MM.1S (cell line): Measurements from ENCODE around the gene SP100.

Experiments used
- DNase-seq: peaks from one replicate; pipeline ENCODE4 v3.0.0-alpha.2; 2015
- H2AFZ ChIP-seq: fragments of 300-600 bp; sonication (generic); 2 replicates; pipeline ENCODE4 v1.6.0; 2016; ENCODE audit warnings: antibody characterized with exemption, low read length
- H3F3A ChIP-seq: fragments of 300-600 bp; sonication (generic); 2 replicates; pipeline ENCODE4 v1.6.1; 2016; ENCODE audit warnings: mild to moderate bottlenecking, antibody characterized with exemption, low read length, moderate library complexity, mixed read lengths; ENCODE audit not compliant: insufficient read depth
- H3K27ac ChIP-seq: fragments of 300-600 bp; sonication (generic); 2 replicates; pipeline ENCODE4 v1.5.1; 2016; ENCODE audit warnings: mild to moderate bottlenecking, low read length
- H3K27me3 ChIP-seq: fragments of 300-600 bp; sonication (generic); replicated peaks from 2 replicates; pipeline ENCODE4 v1.6.0; 2016; ENCODE audit warnings: low read length; ENCODE audit not compliant: insufficient read depth
- H3K36me3 ChIP-seq: fragments of 300-600 bp; sonication (generic); replicated peaks from 2 replicates; pipeline ENCODE4 v1.6.1; 2016; ENCODE audit warnings: mild to moderate bottlenecking, low read length, mixed read lengths; ENCODE audit not compliant: insufficient read depth
- H3K4me1 ChIP-seq: fragments of 300-600 bp; sonication (generic); 2 replicates; pipeline ENCODE4 v1.6.1; 2016; ENCODE audit warnings: low read length, mixed read lengths
- H3K4me2 ChIP-seq: fragments of 300-600 bp; sonication (generic); 2 replicates; pipeline ENCODE4 v1.6.0; 2016; ENCODE audit warnings: low read depth, low read length
- H3K4me3 ChIP-seq: fragments of 300-600 bp; sonication (generic); 2 replicates; pipeline ENCODE4 v1.5.1; 2016; ENCODE audit warnings: low read length, mixed read lengths
- H3K79me2 ChIP-seq: fragments of 300-600 bp; sonication (generic); 2 replicates; pipeline ENCODE4 v1.6.1; 2016; ENCODE audit warnings: mixed run types, low read length, mixed read lengths
- H3K9ac ChIP-seq: fragments of 300-600 bp; sonication (generic); 2 replicates; pipeline ENCODE4 v1.6.1; 2016; ENCODE audit warnings: low read length, mixed read lengths
- H3K9me2 ChIP-seq: fragments of 300-600 bp; sonication (generic); replicated peaks from 2 replicates; pipeline ENCODE4 v1.6.1; 2016; ENCODE audit warnings: mild to moderate bottlenecking, low read length, mixed read lengths; ENCODE audit not compliant: insufficient read depth
- H3K9me3 ChIP-seq: fragments of 300-600 bp; sonication (generic); replicated peaks from 2 replicates; pipeline ENCODE4 v1.6.1; 2016; ENCODE audit warnings: mild to moderate bottlenecking, low read length, mixed read lengths; ENCODE audit not compliant: insufficient read depth
- H4K20me1 ChIP-seq: fragments of 300-600 bp; sonication (generic); 2 replicates; pipeline ENCODE4 v1.6.1; 2016; ENCODE audit warnings: mild to moderate bottlenecking, low read length, moderate library complexity, mixed read lengths; ENCODE audit not compliant: insufficient read depth
- EZH2 ChIP-seq: fragments of 300-600 bp; sonication (generic); optimal IDR thresholded peaks from 2 replicates; pipeline ENCODE3; 2017; ENCODE audit warnings: low read depth, mild to moderate bottlenecking, antibody characterized with exemption, low read length, mixed read lengths
- EZH2phosphoT487 ChIP-seq: fragments of 300-600 bp; sonication (generic); IDR thresholded peaks from 2 replicates; pipeline ENCODE4 v1.6.1; 2018; ENCODE audit warnings: antibody characterized with exemption, low read length
- TF ChIP-seq, protein P1 (sequence below): fragments of 300-600 bp; sonication (generic); IDR thresholded peaks from 2 replicates; pipeline ENCODE4 v1.5.1; 2016; ENCODE audit warnings: antibody characterized with exemption, low read length, mixed read lengths

The SP100 gene

DNA sequence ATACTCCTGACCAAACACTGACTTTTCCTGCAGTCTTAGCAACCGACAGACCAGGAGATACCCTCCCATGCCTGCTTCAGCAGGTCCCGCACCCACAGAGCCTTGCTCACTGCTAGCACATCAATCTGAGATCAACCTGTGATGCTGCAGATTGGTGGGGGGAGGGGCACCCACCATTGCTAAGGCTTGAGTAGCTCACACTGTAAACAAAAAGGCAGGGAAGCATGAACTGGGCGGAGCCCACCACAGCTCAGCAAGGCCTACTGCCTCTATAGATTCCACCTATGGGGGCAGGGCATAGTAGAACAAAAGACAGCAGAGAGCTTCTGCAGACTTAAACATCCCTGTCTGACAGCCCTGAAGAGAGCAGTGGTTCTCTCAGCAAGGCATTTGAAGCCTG, 109.7 kb downstream of the SP100 start:
- Histone ChIP-seq H3K79me2 (no peaks in the 10 kb centered on the region), H2AFZ (no peak overlapping the region), H3K4me3 (no peak overlapping the region), H3K9ac (no peak overlapping the region), H3K27ac (no peak overlapping the region), H3F3A (no peaks in the 10 kb centered on the region), H3K36me3 (no peaks in the 10 kb centered on the region), H3K4me2 (no peak overlapping the region), H3K9me3 (no peaks in the 10 kb centered on the region), H3K4me1 (no peaks in the 10 kb centered on the region), H4K20me1 (no peaks in the 10 kb centered on the region), H3K27me3 (no peaks in the 10 kb centered on the region), H3K9me2 (no peaks in the 10 kb centered on the region)
- TF ChIP-seq EZH2phosphoT487 = no peak
- TF ChIP-seq, protein P1, sequence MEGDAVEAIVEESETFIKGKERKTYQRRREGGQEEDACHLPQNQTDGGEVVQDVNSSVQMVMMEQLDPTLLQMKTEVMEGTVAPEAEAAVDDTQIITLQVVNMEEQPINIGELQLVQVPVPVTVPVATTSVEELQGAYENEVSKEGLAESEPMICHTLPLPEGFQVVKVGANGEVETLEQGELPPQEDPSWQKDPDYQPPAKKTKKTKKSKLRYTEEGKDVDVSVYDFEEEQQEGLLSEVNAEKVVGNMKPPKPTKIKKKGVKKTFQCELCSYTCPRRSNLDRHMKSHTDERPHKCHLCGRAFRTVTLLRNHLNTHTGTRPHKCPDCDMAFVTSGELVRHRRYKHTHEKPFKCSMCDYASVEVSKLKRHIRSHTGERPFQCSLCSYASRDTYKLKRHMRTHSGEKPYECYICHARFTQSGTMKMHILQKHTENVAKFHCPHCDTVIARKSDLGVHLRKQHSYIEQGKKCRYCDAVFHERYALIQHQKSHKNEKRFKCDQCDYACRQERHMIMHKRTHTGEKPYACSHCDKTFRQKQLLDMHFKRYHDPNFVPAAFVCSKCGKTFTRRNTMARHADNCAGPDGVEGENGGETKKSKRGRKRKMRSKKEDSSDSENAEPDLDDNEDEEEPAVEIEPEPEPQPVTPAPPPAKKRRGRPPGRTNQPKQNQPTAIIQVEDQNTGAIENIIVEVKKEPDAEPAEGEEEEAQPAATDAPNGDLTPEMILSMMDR = no peak
- no peak for TF ChIP-seq EZH2
- DNase-seq = no peak

DNA sequence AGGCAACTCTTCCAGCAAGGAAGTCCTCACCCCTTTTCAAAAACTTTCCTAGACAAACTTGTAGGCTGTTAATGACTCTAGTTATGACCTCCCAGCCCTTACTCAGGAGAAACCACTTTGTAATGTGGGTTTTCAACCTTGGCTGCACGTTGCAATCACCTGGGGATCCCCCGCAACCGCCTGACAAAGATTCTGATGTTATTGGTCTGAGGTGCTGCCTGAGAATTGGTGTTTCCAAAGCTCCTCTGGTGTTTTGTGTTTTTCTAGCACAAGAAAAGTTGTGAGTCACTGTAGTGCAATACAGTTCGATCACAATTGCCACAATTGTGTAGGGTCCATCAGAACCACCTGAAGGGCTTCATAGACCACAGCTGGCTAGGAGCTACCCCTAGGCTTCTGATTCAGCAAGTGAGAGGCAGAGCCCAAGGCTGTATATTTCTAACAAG, 121.6 kb downstream of the SP100 start:
- no peaks in the 10 kb centered on the region for H3F3A ChIP-seq
- no peak overlapping the region for H2AFZ ChIP-seq
- H3K9ac ChIP-seq = no peak overlapping the region
- H3K4me3 ChIP-seq = no peak overlapping the region
- H3K27me3 ChIP-seq = no peaks in the 10 kb centered on the region
- TF ChIP-seq EZH2 = no peak
- TF ChIP-seq EZH2phosphoT487 = no peak
- TF ChIP-seq, protein P1 = no peak
- no peaks in the 10 kb centered on the region for H3K9me3 ChIP-seq
- no peaks in the 10 kb centered on the region for H3K9me2 ChIP-seq
- no peak overlapping the region for H3K27ac ChIP-seq
- no peak overlapping the region for H3K4me2 ChIP-seq
- DNase-seq = no peak
- no peaks in the 10 kb centered on the region for H3K4me1 ChIP-seq
- H3K36me3 ChIP-seq = no peaks in the 10 kb centered on the region
- H4K20me1 ChIP-seq = no peaks in the 10 kb centered on the region
- no peaks in the 10 kb centered on the region for H3K79me2 ChIP-seq

DNA sequence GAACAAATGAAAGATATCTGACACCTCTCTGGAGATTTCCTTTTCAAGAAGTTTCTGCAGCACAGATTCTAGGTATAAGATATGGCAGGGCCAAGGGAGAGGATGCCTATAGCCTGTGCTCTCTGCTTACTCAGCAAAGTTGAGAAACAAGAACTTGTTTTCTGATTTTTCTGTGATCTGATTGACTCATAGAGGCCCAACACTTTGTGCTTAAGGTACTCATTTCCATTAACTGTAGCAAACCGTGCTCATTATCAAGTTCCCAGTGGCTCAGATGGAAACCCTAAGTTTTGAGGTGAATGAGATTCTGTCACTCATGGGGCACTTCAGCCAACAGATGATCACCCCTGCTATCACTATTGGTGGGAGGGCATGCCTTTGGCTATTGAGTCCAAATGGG, 124.3 kb downstream of the SP100 start:
- TF ChIP-seq EZH2phosphoT487 = no peak
- no peak for TF ChIP-seq EZH2
- TF ChIP-seq, protein P1 = no peak
- Histone ChIP-seq H3K27ac (no peak overlapping the region), H3K4me1 (no peaks in the 10 kb centered on the region), H3K4me2 (no peak overlapping the region), H3K27me3 (no peaks in the 10 kb centered on the region), H2AFZ (no peak overlapping the region), H3K9ac (no peak overlapping the region), H3K9me2 (no peaks in the 10 kb centered on the region), H3F3A (no peaks in the 10 kb centered on the region), H3K36me3 (no peaks in the 10 kb centered on the region), H3K4me3 (no peak overlapping the region), H3K79me2 (no peaks in the 10 kb centered on the region), H3K9me3 (no peaks in the 10 kb centered on the region), H4K20me1 (no peaks in the 10 kb centered on the region)
- no peak for DNase-seq
